HG03175 (cell line): Measurements from ENCODE around the gene TMEM19.

Experiments
- ATAC-seq: cut with Tn5 transposase; IDR thresholded peaks from one replicate; pipeline ENCODE4 v1.9.1; 2021; ENCODE audit warnings: mild to moderate bottlenecking, moderate library complexity; ENCODE audit not compliant: unreplicated experiment

Gene TMEM19

DNA sequence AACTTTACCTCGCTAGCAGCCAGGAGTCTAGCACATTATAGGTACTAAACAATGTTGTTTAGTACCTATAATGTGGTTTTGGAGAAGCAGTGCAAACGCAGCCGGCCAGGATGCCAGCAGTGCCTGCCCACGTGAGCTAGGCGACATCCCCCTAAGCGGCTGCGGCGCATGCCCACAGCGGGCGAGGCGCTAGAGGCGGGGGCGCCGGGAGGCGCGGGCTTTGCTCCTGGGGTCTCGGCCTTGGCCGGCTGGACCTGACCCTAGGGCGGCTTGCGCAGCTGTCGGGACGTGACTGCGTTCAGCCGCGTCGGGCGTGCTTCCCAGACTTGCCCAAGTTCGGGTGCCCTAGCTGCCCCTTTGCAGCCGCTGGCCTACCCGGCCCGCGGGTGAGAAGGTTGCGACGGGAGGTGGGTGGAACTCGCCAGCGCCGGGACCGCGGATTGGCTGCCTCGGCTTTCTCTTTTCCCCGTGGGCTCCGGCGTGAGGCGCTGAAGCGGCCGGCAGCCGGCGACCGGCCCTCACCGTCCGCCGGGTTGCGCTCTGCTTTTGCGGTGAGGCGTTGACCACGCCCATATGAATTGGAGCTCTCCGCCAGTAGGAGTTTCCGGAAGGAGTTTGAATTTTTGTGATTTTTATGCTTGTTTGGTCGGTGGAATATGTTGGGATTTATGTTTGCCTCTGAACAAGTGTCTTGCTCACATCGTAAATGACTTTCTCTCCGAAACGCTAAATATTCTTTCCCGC lies at the start of gene TMEM19:
TMEM19 (plus strand) TSS at position 169 of the 744 bp plus-strand sequence. CDS start 599 bp downstream, outside the sequence.
- peak; percentile 93 for ATAC-seq

DNA sequence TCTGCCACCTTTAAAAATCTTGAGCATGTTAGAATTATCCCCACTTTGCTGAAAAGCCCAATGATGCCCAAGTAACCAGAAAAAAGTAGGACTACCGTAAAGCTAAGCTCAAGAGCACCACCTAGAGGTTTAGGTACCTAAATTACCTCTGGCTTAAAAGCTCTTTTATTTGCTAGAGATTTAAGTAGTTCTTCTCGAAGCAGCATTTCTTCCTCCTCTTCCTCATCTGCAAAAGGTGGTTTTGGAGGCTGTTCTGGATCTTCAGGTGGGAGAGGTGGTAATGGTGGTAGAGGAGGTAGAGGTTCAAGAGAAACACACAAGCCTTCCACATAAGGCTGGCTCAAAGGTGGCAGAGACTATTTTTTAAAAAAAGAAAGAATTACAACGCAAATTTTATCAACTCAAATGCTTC lies 49.2 kb upstream of the TMEM19 start:
- ATAC-seq: peak; percentile 65

DNA sequence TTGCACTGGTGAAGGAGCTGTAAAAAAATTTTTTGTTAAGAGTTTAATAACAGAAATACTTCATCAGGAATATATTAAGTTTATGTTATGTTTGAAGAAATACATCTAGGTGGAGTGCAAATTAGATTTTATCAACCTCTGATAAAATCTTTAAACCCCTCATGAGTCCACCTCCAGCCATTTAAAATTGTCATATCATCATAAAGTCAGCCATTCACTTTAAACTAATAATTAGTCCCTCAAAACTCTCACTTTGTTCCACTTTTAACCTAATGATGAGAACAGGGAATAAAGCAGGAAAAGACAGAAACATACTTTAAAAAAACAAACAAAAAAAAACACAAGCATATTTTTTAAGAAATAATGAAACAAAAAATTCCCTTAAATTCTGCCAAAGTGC lies 47.4 kb upstream of the TMEM19 start:
- no peak for ATAC-seq

DNA sequence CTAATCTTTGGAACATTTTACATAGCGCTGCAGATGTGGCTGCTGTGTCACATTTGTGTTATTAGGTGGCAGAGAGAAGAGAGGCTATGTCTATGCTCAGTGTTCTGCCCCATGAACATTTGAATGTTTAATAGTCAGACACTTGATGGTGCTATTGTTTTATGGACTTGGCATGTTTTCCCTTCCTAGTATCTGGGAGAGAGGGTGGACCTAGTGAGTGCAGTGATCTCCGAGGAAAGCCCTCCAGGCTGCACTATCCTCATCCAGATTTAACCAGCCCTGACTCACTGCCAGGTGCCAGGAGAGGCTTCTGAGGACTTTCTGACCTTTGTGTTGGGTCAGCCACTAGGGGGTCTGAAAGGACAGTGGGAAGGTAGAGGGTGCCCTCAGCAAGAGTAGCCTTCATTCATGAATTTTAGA lies 46.5 kb upstream of the TMEM19 start:
- ATAC-seq: no peak

DNA sequence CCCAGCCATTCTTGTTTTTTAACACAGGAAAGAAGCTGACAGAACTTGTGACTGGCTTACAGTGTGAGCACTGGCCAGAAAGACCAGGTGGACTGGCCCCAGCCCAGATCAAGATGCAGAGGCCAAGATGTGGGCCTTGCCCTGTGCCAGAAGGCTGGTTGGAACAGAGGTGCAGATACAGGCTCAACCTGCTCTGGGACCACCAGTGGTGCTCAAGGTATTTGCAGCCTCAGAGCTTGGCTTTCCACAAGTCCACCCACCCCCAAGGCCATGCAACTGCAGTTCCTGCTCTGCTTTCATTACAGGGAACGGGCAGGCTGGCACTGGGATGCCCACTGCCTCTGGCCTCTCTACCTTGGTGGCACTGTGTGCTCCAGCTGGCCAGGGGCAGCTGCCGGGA lies 45.6 kb upstream of the TMEM19 start:
- ATAC-seq: no peak

DNA sequence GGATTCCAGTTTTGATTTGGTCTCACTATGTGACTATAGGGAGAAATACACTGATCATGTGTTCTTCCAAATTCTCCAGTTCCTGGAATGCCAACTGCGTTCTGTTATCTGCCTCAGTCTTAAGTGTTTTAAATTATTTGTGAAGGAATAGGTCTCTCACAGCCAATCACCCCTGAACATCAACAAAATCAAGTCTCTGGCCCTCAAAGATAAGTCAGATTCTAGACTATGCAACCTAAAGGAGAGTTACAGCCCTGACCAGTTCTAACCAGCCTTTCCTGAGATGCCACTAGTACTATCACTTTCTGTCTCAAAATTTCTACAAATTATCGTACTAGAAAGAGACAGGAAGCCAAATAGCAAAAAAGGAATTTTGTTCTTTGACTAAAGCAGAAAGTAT lies 44.5 kb upstream of the TMEM19 start:
- ATAC-seq: no peak

DNA sequence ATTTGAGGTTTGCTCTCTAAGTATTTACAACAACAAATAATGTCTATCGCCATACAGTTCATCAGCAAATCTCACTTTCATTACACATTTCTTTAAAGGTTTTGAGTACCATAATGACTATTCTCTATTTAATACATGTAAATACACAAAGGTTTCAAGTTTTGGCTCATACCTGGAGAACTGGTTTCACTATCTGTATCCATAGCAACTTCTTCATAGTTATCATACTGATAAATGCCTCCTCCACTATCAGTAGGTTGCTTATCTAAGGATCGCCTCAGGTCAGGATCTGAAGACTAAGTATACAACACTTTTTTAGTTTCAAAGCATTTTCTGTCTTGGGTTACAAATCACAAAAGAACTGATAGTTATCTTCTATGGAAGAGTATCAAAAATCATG lies 43.6 kb upstream of the TMEM19 start:
- no peak for ATAC-seq

DNA sequence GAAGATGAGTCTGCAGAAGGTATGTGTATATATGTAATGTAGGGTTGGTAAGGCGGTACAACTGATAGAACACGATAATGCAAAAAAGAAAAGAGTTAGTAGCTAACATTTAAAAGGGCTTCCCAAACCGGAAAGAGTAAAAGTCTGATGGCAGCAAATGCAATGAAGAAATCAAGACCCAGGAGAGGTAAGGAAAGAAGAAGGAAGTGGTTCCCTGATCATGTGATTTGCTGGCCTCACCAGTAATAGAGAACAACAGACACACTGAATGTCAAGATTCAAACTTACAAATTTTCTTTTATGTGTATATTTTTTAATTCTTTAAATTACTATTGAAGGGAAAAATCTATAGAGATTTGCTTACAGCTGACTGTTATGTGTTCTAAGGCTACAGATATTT lies 40.6 kb upstream of the TMEM19 start:
- ATAC-seq: no peak

DNA sequence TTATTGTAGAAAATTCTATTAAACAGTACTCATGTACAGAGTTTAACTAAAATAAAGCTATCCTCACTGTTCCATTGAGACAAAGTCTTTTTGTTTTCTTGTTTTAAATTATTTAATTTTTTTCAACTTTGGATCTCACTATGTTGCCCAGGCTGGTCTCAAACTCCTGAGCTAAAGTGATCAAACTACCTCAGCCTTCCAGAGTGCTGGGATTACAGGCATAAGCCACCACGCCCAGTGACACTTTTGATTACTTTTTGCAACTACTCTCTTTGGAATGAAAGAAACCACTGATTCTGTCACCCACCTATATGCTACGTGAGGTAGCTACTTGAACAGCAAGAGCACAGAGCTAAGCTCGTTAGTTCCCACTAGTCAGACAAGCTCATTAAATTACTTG lies 39.4 kb upstream of the TMEM19 start:
- no peak for ATAC-seq

DNA sequence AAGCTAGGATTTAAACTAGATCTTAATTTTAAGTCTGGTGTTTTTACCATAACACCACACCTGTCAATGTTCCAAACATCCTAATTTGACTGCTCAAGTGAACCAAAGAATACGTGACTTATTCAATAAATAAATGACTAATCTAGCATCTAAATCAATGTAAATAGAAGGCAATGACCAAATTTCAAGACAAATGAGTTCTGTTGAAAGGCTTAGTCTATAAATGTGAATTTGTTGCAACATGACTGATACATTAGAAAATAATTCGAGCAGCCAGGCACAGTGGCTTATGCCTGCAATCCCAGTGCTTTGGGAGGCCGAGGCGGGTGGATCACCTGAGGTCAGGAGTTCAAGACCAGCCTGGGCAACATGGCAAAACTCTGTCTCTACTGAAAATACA lies 37.3 kb upstream of the TMEM19 start:
- no peak for ATAC-seq

DNA sequence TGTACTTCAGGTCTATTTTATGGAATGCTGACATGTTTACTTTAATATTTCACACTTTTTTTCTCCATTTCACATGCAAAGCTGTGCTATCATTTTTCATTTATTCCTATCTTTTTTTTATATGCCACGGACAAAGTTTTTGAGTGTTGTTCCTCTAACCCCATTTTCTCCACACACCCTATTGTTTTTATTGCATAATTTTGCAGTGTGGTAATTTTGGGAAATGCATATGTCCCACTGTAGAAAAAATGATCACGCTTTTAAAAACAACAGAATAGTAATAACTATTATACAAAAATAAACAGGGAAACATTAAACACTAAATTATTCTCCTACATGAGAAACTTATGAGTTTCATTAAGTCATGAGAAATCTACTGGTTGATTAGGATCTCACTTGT lies 36.5 kb upstream of the TMEM19 start:
- ATAC-seq: no peak

DNA sequence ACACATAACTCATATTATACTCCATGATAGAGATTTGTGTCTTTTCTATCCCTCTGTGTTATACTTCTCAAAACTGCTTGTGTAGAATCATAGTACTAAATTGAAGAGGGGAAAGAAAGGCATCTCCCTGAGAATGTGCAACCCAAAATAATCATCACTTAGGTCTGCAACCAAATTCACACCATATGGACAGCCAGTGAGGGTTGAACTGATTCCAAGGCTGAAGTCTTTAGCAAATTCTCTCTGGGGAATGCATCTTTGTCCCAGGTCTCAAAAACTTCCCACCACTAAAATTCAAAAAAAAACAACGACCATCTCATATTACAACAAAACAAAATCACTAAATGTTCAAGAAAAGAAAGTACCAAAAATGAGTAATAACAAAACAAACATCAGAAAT lies 33.2 kb upstream of the TMEM19 start:
- ATAC-seq: no peak

DNA sequence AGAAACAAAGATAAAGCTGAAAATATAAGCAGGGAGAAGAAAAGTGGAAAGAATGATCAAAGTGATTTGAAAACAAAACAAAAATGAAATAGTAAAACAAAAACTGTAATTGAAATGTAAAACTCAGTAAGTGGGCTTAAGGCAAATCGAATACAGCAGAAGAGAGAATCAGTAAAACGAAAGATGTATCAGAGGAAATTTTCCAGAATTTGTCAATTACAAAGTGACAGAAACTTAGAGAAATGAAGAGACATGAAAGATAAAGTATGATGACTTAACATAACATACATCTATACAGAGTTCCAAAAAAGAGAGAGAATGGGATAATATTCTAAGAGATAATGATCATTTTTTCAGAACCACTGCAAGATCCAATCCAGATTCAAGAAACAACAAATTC lies 32.7 kb upstream of the TMEM19 start:
- ATAC-seq: no peak

DNA sequence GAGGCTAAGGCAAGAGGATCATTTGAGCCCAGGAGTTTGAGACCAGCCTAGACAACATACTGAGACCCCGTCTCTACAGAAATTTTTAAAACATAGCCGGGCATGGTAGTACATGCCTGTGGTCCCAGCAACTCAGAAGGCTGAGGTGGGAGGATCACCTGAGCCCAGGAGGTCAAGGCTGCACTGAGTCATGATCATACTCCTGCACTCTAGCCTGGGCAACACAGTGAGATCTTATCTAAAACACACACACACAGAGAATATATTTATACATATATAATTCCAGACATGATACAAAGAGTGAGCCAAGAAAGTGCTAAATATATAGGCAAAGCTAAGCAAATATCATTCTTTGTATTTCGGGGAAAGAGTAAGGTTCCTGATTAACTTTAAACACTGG lies 31.7 kb upstream of the TMEM19 start:
- ATAC-seq: no peak

DNA sequence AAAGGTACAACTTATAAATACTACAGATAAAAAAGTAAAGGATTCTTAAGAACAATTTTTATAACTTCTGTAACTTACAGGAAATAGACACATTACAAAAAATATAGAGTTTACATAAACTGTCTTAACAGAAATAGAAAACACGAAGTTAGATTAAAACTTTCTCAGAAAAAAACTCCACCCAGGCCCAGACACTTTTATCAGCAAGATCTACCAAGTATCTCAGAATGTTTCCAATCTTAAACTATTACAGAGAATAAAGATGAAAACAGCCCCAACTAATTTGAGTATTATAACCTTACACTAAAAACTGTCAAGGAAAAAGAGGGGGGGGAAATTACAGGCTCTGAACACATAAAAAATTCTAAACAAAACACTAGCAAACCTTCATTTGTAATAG lies 30.4 kb upstream of the TMEM19 start:
- ATAC-seq: no peak

DNA sequence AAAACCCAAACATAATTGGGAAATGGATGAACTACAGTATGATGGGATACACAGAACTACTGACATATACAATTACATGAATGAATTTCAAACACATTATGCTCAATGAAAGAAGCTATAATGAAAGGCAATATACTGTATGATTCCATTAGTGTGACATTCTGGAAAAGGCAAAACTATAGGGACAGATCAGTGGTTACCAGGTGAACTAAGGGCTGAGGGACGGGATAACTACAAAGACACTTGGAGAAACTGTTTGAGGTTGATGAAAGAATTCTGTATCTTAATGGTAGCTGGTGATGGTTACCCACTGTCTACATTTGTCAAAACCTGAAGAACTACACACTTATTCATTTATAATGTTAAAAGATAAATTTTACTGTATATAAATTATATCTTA lies 30.0 kb upstream of the TMEM19 start:
- ATAC-seq: no peak

DNA sequence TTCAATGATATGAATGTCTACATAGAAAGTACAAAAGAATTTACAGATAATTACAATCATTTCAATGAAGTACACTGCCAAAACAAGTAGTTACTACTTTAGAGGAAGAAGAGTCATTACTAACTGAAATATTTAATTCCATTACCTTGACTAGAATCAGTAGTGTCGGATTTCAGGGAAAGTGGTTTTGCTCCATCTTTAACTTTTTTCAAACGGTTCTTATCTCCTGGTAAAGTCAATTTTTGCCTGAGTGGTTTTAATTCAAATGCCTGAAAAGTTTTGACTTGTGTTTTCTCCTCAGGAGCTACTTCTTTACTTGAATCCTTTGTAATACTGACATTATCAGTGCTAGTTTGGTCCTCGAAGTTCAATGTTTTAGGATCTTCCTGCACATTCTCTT lies 29.1 kb upstream of the TMEM19 start:
- ATAC-seq: no peak

DNA sequence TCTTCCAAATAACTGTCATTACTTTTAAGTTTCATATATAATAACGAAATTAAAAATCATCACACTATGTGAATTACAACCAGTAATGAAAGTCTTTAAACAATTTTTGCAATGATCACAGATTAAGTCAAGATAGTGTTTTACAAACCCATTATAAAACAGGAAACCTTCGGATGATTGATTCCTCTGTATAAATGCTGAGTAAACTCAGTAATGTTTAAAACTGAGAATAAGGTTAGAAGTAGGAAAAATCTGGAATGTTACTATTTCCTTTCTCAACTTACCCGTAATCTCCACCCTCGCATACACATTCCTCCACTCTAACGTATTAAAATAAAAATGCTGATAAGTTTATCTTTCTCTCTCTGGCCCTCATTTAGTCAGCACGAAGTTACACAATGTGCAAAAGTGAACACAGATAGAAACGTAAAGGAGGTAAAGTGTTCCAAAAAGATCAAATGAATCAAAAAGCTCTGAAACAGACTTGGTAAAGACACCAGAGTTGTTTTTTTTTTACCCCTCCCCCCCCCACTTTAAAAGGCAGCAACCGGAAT lies 23.8 kb upstream of the TMEM19 start:
- ATAC-seq: no peak

DNA sequence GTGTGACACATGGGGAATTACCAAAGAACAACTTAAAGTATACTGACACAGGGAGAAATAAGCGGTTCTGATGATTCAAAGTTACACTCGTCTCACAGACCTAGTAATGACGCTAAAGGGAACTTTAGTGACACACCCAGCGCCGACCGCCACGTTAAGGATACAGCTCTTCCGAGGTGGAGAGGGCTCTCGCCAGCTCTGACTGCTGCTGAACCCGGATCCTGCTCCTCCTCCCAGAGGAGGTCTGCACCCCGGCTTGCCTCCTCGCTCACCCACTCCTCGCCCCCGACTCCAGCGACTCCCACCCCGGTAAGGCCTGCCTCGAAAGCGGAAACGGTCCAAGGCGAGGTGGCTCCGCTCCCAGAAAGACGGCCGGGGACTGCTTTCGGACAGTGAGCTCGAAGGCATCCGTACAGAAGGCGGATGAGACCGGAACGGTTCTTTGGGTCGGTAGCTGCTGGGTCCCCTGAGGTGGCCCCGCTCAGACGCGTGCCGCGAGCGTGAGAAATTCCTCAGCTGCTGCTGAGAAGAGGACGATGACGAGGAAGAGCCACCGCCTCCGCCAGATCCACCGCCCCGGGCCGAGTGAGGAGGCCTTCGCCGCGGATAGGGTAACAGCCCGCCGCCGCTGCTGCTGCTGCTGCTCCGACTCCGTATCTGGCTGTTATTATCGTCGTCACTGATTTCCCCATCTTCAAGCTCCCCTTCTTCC lies 22.9 kb upstream of the TMEM19 start:
- ATAC-seq: peak; percentile 21

DNA sequence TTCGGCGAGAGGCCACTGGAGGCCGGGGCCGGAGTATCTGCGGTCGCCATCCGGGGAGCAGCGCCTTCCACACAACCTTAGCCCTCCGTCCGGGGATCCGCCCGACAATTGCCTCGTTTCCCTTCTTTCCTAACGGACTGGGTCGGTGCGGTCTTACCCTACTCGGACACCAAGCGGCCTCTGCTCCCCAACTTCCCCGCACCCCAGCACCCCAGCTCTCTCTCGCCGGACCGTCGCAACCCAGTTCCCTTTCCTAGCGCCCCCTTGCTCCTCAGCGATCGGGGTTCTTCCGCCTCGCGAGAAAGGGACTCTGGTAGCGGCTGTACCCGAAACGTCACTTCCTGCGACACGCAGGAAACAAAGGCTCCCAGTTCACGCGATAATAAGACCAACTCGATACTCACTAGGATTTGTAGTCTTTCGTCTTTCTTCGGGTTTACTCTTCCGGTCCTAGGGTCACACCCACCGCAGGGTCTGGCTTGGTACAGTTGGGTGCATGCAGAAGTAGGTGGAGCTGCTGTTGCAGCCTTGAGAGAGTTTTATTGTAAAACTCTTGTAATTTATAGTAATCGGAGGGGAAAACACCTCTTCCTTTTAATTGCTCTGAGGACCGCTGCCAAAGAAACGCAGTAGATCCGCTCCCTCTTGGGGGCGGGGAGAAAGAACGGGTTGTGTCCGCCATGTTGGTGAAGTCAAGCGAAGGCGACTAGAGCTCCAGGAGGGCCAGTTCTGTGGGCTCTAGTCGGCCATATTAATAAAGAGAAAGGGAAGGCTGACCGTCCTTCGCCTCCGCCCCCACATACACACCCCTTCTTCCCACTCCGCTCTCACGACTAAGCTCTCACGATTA lies 22.1 kb upstream of the TMEM19 start, which contains the start of the genes THAP2 and ZFC3H1:
THAP2 (plus strand) TSS at position 741 of the 850 bp plus-strand sequence. CDS start 209 bp downstream, outside the sequence.
ZFC3H1 (minus strand) TSS at position 288 of the 850 bp plus-strand sequence; CDS start at position 50, 238 bp downstream.
- peak; percentile 90 for ATAC-seq
